22Rv1 (cell line): ENCODE measurements around the gene PDGFC.

Experiments used
- CTCF ChIP-seq: fragments of 450-650 bp; IDR thresholded peaks from 2 replicates; pipeline ENCODE4 v1.5.1; 2017; ENCODE audit warnings: mild to moderate bottlenecking
- ZFX ChIP-seq: fragments of 450-650 bp; IDR thresholded peaks from 2 replicates; pipeline ENCODE4 v1.6.1; 2017; ENCODE audit warnings: antibody characterized with exemption, borderline replicate concordance

- TF ChIP-seq CTCF, result no peak
- no peak for TF ChIP-seq ZFX
Observed at GRCh38 chr4:156734965-156735895, 236.4 kb downstream of the PDGFC start.
